Neural crest cell (in vitro differentiated cells): ENCODE data around the gene KRTAP27-1. TPM values are rescaled to one million over a fixed set of nuclear protein-coding genes. Genes with fewer than 3 reads are reported as not detected.

Source experiments
- DNase-seq: peaks from one replicate; pipeline ENCODE4 v3.0.0; 2021; ENCODE audit warnings: low read depth, mixed read lengths, low spot score
- H3K27ac Mint-ChIP-seq: one replicate; pipeline ENCODE4 v1.8.0; 2021; ENCODE audit warnings: mild to moderate bottlenecking, mixed read lengths; ENCODE audit not compliant: unreplicated experiment
- H3K27me3 Mint-ChIP-seq: 2 replicates; pipeline ENCODE4 v1.8.0; 2021; ENCODE audit warnings: low read depth, mild to moderate bottlenecking, mixed read lengths
- H3K36me3 Mint-ChIP-seq: 2 replicates; pipeline ENCODE4 v1.8.0; 2021; ENCODE audit warnings: low read depth, mild to moderate bottlenecking, mixed read lengths
- H3K4me1 Mint-ChIP-seq: 2 replicates; pipeline ENCODE4 v1.8.0; 2021; ENCODE audit warnings: mixed read lengths
- H3K4me3 Mint-ChIP-seq: one replicate; pipeline ENCODE4 v1.8.0; 2021; ENCODE audit warnings: mild to moderate bottlenecking, mixed read lengths
- H3K9me3 Mint-ChIP-seq: 2 replicates; pipeline ENCODE4 v1.8.0; 2021; ENCODE audit warnings: mixed read lengths
- microRNA-seq: library from miRNA; unstranded; fragments of <30 nt; microRNA quantifications from one replicate; pipeline ENCODE4, GENCODE V29; 2020
- total RNA-seq: library from RNA; stranded (reverse); gene quantifications from 2 replicates; pipeline ENCODE4 v1.2.1, GENCODE V29; 2021
- TF ChIP-seq, protein P1 (sequence below): fragments of 200-600 bp; sonication (generic); conservative IDR thresholded peaks from 2 replicates; pipeline ENCODE4 v1.5.0; 2021; ENCODE audit warnings: antibody characterized with exemption, mild to moderate bottlenecking

KRTAP27-1 gene
- total RNA-seq, 1 donor from 2014 or later: not detected

GRCh38 chr21:30305136-30305535 lies 32.4 kb downstream of the KRTAP27-1 start:
- Mint-ChIP-seq H3K4me1 (no peaks in the 10 kb centered on the region), H3K36me3 (no peaks in the 10 kb centered on the region), H3K27ac (no peak overlapping the region), H3K27me3 (no peaks in the 10 kb centered on the region), H3K9me3 (no peaks in the 10 kb centered on the region), H3K4me3 (no peak overlapping the region)
- DNase-seq: no peak
- TF ChIP-seq, protein P1, sequence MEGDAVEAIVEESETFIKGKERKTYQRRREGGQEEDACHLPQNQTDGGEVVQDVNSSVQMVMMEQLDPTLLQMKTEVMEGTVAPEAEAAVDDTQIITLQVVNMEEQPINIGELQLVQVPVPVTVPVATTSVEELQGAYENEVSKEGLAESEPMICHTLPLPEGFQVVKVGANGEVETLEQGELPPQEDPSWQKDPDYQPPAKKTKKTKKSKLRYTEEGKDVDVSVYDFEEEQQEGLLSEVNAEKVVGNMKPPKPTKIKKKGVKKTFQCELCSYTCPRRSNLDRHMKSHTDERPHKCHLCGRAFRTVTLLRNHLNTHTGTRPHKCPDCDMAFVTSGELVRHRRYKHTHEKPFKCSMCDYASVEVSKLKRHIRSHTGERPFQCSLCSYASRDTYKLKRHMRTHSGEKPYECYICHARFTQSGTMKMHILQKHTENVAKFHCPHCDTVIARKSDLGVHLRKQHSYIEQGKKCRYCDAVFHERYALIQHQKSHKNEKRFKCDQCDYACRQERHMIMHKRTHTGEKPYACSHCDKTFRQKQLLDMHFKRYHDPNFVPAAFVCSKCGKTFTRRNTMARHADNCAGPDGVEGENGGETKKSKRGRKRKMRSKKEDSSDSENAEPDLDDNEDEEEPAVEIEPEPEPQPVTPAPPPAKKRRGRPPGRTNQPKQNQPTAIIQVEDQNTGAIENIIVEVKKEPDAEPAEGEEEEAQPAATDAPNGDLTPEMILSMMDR: no peak

- Mint-ChIP-seq H3K9me3 (peaks cover 2% of the 10 kb centered on the region), H3K4me1 (no peaks in the 10 kb centered on the region), H3K4me3 (no peak within 1 kb of the TSS), H3K27ac (no peak within 1 kb of the TSS), H3K36me3 (no peaks in the 10 kb centered on the region), H3K27me3 (peaks cover 15% of the 10 kb centered on the region)
- no peak for DNase-seq
- TF ChIP-seq, protein P1: no peak
These were observed 48.3 kb downstream of the KRTAP27-1 start, which contains the start of gene KRTAP25-1 for GRCh38 chr21:30289215-30289614. TSS of gene KRTAP25-1 (minus strand) at chr21:30289514. CDS start at chr21:30289490, 24 bp downstream.

Small RNA genes within 50 kb of the gene (microRNA-seq; reads per million reads assigned to microRNA genes)
- not detected for gene MIR4327

Other genes starting within 250 kb of the KRTAP27-1 start
- not detected in 2 replicates for gene CLDN17, start 170.9 kb downstream of the KRTAP27-1 start, total RNA-seq
- gene CLDN8, start 121.6 kb downstream of the KRTAP27-1 start, total RNA-seq: not detected in 2 replicates
- not detected in 2 replicates for gene KRTAP24-1, start 54.7 kb downstream of the KRTAP27-1 start, total RNA-seq
- gene KRTAP25-1, start 48.2 kb downstream of the KRTAP27-1 start, total RNA-seq: not detected in 2 replicates
- gene KRTAP26-1, start 17.4 kb downstream of the KRTAP27-1 start, total RNA-seq: not detected in 2 replicates
- gene KRTAP23-1, start 10.9 kb upstream of the KRTAP27-1 start, total RNA-seq: not detected in 2 replicates
- gene KRTAP13-2, start 34.6 kb upstream of the KRTAP27-1 start, total RNA-seq: not detected in 2 replicates
- not detected in 2 replicates for gene KRTAP13-1, start 58.3 kb upstream of the KRTAP27-1 start, total RNA-seq
- gene KRTAP13-3, start 88.2 kb upstream of the KRTAP27-1 start, total RNA-seq: not detected in 2 replicates
- gene KRTAP13-4, start 92.5 kb upstream of the KRTAP27-1 start, total RNA-seq: not detected in 2 replicates
- gene KRTAP15-1, start 102.6 kb upstream of the KRTAP27-1 start, total RNA-seq: not detected in 2 replicates
- not detected in 2 replicates for gene KRTAP19-1, start 142.7 kb upstream of the KRTAP27-1 start, total RNA-seq
- gene KRTAP19-2, start 149.7 kb upstream of the KRTAP27-1 start, total RNA-seq: not detected in 2 replicates
- gene KRTAP19-3, start 154.3 kb upstream of the KRTAP27-1 start, total RNA-seq: not detected in 2 replicates
- gene KRTAP19-4, start 159.5 kb upstream of the KRTAP27-1 start, total RNA-seq: not detected in 2 replicates
- gene KRTAP19-5, start 164.4 kb upstream of the KRTAP27-1 start, total RNA-seq: not detected in 2 replicates
- not detected in 2 replicates for gene KRTAP19-6, start 204.2 kb upstream of the KRTAP27-1 start, total RNA-seq
- gene KRTAP19-7, start 223.6 kb upstream of the KRTAP27-1 start, total RNA-seq: not detected in 2 replicates